ENCODE measurements around the gene MAPRE3. TPM values are rescaled to one million over a fixed set of nuclear protein-coding genes. Genes with fewer than 3 reads are reported as not detected.

MAPRE3 gene
- total RNA-seq, 2 experiments from 2014 or later, result 1.6 to 1.7 TPM

DNA sequence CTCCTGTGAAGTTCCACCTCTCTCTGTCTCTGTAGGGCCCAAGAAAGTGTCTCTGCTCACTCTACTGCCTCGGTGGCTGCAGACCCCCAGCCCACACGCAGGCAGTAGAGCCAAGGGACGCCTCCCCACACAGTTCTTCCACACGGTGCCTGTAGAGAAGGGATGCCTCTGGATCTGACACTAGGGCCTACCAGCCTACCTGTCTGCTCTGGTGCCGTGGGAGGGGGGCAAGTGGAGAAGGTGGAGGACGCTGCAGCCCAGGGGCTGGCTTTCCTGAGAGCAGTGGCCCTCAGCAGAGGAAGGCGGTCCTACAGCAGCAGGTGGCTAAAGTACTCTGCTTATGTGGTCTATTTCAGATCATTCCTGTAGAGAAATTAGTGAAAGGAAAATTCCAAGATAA, 53.3 kb downstream of the MAPRE3 start:
- Mint-ChIP-seq H3K27ac (no peak overlapping the region), H3K4me1 (ENCODE audit: low read depth) (peaks cover 3% of the 10 kb centered on the region), H3K27me3 (no peaks in the 10 kb centered on the region), H3K36me3 (ENCODE audit: low read depth) (peaks cover under 1% of the 10 kb centered on the region), H3K9me3 (no peaks in the 10 kb centered on the region), H3K4me3 (no peak overlapping the region)
- ChIA-PET POLR2A (no interaction called here), CTCF (no interaction called here)
- TF ChIP-seq, protein P1, sequence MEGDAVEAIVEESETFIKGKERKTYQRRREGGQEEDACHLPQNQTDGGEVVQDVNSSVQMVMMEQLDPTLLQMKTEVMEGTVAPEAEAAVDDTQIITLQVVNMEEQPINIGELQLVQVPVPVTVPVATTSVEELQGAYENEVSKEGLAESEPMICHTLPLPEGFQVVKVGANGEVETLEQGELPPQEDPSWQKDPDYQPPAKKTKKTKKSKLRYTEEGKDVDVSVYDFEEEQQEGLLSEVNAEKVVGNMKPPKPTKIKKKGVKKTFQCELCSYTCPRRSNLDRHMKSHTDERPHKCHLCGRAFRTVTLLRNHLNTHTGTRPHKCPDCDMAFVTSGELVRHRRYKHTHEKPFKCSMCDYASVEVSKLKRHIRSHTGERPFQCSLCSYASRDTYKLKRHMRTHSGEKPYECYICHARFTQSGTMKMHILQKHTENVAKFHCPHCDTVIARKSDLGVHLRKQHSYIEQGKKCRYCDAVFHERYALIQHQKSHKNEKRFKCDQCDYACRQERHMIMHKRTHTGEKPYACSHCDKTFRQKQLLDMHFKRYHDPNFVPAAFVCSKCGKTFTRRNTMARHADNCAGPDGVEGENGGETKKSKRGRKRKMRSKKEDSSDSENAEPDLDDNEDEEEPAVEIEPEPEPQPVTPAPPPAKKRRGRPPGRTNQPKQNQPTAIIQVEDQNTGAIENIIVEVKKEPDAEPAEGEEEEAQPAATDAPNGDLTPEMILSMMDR (IDR thresholded peaks at IDR 0.05), result no peak
- no peak for DNase-seq
- intact Hi-C loops (cut with micrococcal nuclease), result no loop called here
- no peak for ATAC-seq

DNA sequence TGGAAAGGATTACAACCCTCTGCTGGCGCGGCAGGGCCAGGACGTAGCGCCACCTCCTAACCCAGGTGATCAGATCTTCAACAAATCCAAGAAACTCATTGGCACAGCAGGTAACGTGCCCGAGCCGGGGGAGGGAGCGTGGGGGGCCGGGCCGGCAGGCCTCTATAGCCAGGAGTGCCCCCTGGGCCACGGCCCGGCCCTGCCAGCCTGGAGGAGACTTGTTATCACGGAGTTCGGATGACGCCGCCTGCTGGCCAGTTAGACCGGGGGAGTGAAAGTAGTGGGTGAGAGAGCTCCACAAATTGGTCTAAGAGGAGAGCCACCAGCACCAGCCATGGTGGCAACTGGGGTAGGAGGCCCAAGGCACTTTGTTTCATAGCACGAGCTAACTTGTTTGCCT, 53.8 kb downstream of the MAPRE3 start:
- ChIA-PET CTCF (no interaction called here), POLR2A (no interaction called here)
- TF ChIP-seq, protein P1 (IDR thresholded peaks at IDR 0.05), result no peak
- Mint-ChIP-seq H3K4me1 (ENCODE audit: low read depth) (peaks cover 7% of the 10 kb centered on the region), H3K4me3 (no peak overlapping the region), H3K27ac (no peak overlapping the region), H3K27me3 (no peaks in the 10 kb centered on the region), H3K9me3 (no peaks in the 10 kb centered on the region), H3K36me3 (ENCODE audit: low read depth) (peaks cover 2% of the 10 kb centered on the region)
- intact Hi-C loops (cut with micrococcal nuclease), result no loop called here
- DNase-seq (no peak), ATAC-seq (no peak)

DNA sequence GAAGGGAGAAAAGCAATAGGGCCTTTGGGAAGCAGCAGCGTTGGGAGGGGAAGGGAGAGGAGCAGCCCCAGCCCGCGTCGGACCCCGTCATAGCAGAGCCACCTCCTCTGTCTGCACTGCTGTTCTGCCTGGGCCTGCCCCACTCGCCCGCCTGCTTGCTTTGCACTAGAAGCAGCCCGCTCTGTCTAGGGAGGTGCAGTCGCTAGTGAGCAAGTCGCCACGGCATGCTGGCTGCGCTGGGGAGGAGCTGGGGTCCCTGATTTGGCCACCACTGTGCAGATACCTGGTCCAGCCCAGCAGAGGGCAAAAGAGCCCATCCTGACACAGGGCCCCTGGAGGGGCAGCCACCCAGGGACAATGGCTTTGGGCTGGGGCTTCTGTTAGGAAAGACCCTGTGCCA, 54.4 kb downstream of the MAPRE3 start:
- TF ChIP-seq, protein P1 (IDR thresholded peaks at IDR 0.05), result no peak
- intact Hi-C loops (cut with micrococcal nuclease), result no loop called here
- Mint-ChIP-seq H3K36me3 (ENCODE audit: low read depth) (peaks cover 4% of the 10 kb centered on the region), H3K4me3 (no peak overlapping the region), H3K27ac (no peak overlapping the region), H3K27me3 (no peaks in the 10 kb centered on the region), H3K9me3 (no peaks in the 10 kb centered on the region), H3K4me1 (ENCODE audit: low read depth) (peaks cover 9% of the 10 kb centered on the region)
- POLR2A ChIA-PET, result no interaction called here
- ATAC-seq (no peak), DNase-seq (no peak)
- CTCF ChIA-PET, result interaction anchor here (0.8 kb wide), 1 partner anchor 63 kb away, joined by 3 read pairs; no protein-coding TSS in a partner anchor

DNA sequence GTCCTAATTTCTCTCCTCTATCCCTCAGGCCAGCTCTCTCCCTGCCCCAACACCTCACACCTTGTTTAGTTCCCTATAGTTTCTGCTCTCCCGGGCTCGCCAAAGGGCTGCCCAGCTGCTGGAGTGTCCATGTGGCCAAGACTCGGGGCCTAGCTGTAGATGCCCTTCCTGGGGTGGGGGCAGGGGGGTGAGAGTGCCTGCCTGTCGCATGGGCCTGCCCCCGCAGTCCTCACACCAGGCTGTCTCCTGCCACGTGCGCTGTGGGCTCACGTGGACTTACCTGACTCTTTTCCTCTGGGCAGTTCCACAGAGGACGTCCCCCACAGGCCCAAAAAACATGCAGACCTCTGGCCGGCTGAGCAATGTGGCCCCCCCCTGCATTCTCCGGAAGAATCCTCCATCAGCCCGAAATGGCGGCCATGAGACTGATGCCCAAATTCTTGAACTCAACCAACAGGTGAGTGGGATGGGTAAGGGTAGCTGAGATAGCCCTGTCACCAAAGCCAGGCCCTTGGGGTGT, 54.9 kb downstream of the MAPRE3 start:
- Mint-ChIP-seq H3K27ac (no peak overlapping the region), H3K4me1 (ENCODE audit: low read depth) (peaks cover 9% of the 10 kb centered on the region), H3K36me3 (ENCODE audit: low read depth) (peaks cover 4% of the 10 kb centered on the region), H3K4me3 (no peak overlapping the region), H3K27me3 (no peaks in the 10 kb centered on the region), H3K9me3 (no peaks in the 10 kb centered on the region)
- DNase-seq (no peak), ATAC-seq (no peak)
- intact Hi-C loops (cut with micrococcal nuclease), result no loop called here
- TF ChIP-seq, protein P1 (IDR thresholded peaks at IDR 0.05), result no peak
- ChIA-PET CTCF (interaction anchor here (0.8 to 1.9 kb wide), 3 partner anchors 9 to 64 kb away, joined by 3 to 4 read pairs (median 4); no protein-coding TSS in a partner anchor), POLR2A (interaction anchor here (0.9 kb wide), 1 partner anchor 34 kb away, joined by 3 read pairs; no protein-coding TSS in a partner anchor)

DNA sequence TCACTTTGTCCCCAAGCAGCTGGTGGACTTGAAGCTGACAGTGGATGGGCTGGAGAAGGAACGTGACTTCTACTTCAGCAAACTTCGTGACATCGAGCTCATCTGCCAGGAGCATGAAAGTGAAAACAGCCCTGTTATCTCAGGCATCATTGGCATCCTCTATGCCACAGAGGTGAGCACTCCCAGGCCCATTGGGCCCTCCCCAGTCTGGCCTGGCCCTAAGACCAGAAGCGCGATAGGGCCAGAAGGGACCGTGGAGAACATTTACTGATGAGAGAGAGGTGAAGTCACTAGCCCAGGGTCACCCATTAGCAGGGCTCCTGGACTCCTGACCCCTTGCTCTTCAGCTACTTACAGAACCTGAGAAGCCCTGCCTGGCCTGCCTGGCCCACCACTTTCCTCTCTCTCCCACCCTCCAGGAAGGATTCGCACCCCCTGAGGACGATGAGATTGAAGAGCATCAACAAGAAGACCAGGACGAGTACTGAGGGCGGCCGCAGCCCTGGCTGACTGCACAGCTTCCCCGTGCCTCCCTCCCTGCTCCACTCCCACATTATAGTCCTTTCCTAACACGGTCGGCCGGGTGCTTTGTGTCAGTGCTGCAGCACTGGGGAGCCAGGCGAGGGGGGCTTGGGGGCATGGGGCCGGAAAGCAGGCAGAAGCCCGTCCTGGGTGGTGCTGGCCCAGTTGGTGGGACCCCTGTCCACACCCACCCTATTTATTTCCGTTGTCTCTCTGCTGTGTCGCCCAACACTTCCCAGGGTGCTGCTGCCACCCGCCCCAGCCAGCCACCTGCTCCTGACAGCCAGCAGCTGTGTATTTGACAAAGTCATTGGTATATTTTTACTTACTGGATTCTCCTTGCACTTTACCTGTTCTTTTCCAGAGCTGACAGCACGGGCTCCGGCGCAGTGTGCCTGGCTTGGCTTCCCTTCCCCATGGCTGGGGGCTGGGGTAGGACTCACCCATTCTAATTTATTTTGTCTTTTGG, 55.7 kb downstream of the MAPRE3 start:
- TF ChIP-seq, protein P1 (IDR thresholded peaks at IDR 0.05), result no peak
- Mint-ChIP-seq H3K27me3 (no peaks in the 10 kb centered on the region), H3K9me3 (no peaks in the 10 kb centered on the region), H3K4me1 (ENCODE audit: low read depth) (peaks cover 13% of the 10 kb centered on the region), H3K36me3 (ENCODE audit: low read depth) (peaks cover 6% of the 10 kb centered on the region), H3K27ac (no peak overlapping the region), H3K4me3 (no peak overlapping the region)
- POLR2A ChIA-PET, result interaction anchor here (0.9 kb wide), 1 partner anchor 33 kb away, joined by 3 read pairs; no protein-coding TSS in a partner anchor
- intact Hi-C loops (cut with micrococcal nuclease), result no loop called here
- DNase-seq, result no peak
- CTCF ChIA-PET, result interaction anchor here (1.3 to 1.9 kb wide), 3 partner anchors 9 to 180 kb away, joined by 3 to 4 read pairs (median 4); no protein-coding TSS in a partner anchor
- ATAC-seq, result no peak

All from activated CD8-positive, alpha-beta T cell treated with anti-CD3 and anti-CD28 coated beads for 36 hours (primary cell).